GM21367 (cell line): ENCODE data around the gene RFXAP.
A peak's percentile ranks its signal among the peaks of the same experiment; 100 is the strongest.

Source experiments
- ATAC-seq: cut with Tn5 transposase; IDR thresholded peaks from one replicate; pipeline ENCODE4 v1.9.1; 2021; ENCODE audit not compliant: unreplicated experiment

The RFXAP gene

GRCh38 chr13:36815062-36815461 is 4.0 kb upstream of the RFXAP start:
- ATAC-seq, result no peak

- peak; percentile 0 for ATAC-seq
These were observed 822 bp upstream of the RFXAP start for GRCh38 chr13:36817996-36818803.

GRCh38 chr13:36819739-36820090 is 693 bp downstream of the RFXAP start:
- ATAC-seq, result peak; percentile 10

GRCh38 chr13:36820222-36820621 is 1.2 kb downstream of the RFXAP start:
- peak; percentile 62 for ATAC-seq

GRCh38 chr13:36822785-36823184 is 3.8 kb downstream of the RFXAP start:
- ATAC-seq, result no peak

- no peak for ATAC-seq
These were observed 10.7 kb downstream of the RFXAP start for GRCh38 chr13:36829753-36830152.

GRCh38 chr13:36831291-36831690 is 12.3 kb downstream of the RFXAP start:
- ATAC-seq, result no peak

GRCh38 chr13:36834299-36834698 is 15.3 kb downstream of the RFXAP start:
- ATAC-seq, result no peak

- ATAC-seq, result no peak
These were observed 18.5 kb downstream of the RFXAP start for GRCh38 chr13:36837354-36838092.

GRCh38 chr13:36839281-36839680 is 20.3 kb downstream of the RFXAP start:
- ATAC-seq, result no peak

- ATAC-seq, result no peak
These were observed 21.0 kb downstream of the RFXAP start for GRCh38 chr13:36839981-36840380.

- no peak for ATAC-seq
These were observed 21.8 kb downstream of the RFXAP start for GRCh38 chr13:36840718-36841250.

GRCh38 chr13:36841391-36841790 is 22.4 kb downstream of the RFXAP start:
- no peak for ATAC-seq

- no peak for ATAC-seq
These were observed 28.6 kb downstream of the RFXAP start for GRCh38 chr13:36847606-36848005.

GRCh38 chr13:36848199-36848982 is 29.4 kb downstream of the RFXAP start:
- ATAC-seq, result peak; percentile 66

GRCh38 chr13:36850790-36851438 is 31.9 kb downstream of the RFXAP start:
- no peak for ATAC-seq

- ATAC-seq, result no peak
These were observed 38.2 kb downstream of the RFXAP start for GRCh38 chr13:36857253-36857652.

GRCh38 chr13:36858290-36858689 is 39.3 kb downstream of the RFXAP start:
- peak; percentile 89 for ATAC-seq

GRCh38 chr13:36859259-36859658 is 40.2 kb downstream of the RFXAP start:
- no peak for ATAC-seq

- ATAC-seq, result no peak
These were observed 43.1 kb downstream of the RFXAP start for GRCh38 chr13:36862002-36862685.
